Hepatocyte (in vitro differentiated cells): Measurements from ENCODE around the gene RECQL. TPM values are rescaled to one million over a fixed set of nuclear protein-coding genes. Genes with fewer than 3 reads are reported as not detected.

Source experiments
- DNase-seq: peaks from one replicate; pipeline ENCODE4 v3.0.0-alpha.2; 2016; ENCODE audit warnings: low spot score
- H2AFZ ChIP-seq: fragments of 200-600 bp; sonication (generic); 2 replicates; pipeline ENCODE4 v1.6.0; 2016; ENCODE audit warnings: antibody characterized with exemption, mild to moderate bottlenecking
- H3K27ac ChIP-seq: fragments of 200-600 bp; sonication (generic); 2 replicates; pipeline ENCODE4 v1.5.1; 2016; ENCODE audit warnings: mild to moderate bottlenecking
- H3K27me3 ChIP-seq: fragments of 200-600 bp; sonication (generic); 2 replicates; pipeline ENCODE4 v1.6.1; 2016
- H3K36me3 ChIP-seq: fragments of 200-600 bp; sonication (generic); replicated peaks from 2 replicates; pipeline ENCODE4 v1.5.1; 2016; ENCODE audit warnings: low read depth; ENCODE audit not compliant: insufficient read depth
- H3K4me1 ChIP-seq: fragments of 200-600 bp; sonication (generic); 2 replicates; pipeline ENCODE4 v1.5.1; 2016; ENCODE audit warnings: mild to moderate bottlenecking, moderate library complexity; ENCODE audit not compliant: insufficient read depth
- H3K4me2 ChIP-seq: fragments of 200-600 bp; sonication (generic); 2 replicates; pipeline ENCODE4 v1.6.0; 2016
- H3K4me3 ChIP-seq: fragments of 200-600 bp; sonication (generic); 2 replicates; pipeline ENCODE4 v1.5.1; 2016; ENCODE audit warnings: mild to moderate bottlenecking
- H3K79me2 ChIP-seq: fragments of 200-600 bp; sonication (generic); 2 replicates; pipeline ENCODE4 v1.6.0; 2017; ENCODE audit warnings: mild to moderate bottlenecking
- H3K9me2 ChIP-seq: fragments of 200-600 bp; sonication (generic); replicated peaks from 2 replicates; pipeline ENCODE4 v1.6.0; 2017; ENCODE audit warnings: mild to moderate bottlenecking; ENCODE audit not compliant: insufficient read depth
- H3K9me3 ChIP-seq: fragments of 200-600 bp; sonication (generic); 2 replicates; pipeline ENCODE4 v1.5.1; 2016; ENCODE audit warnings: low read depth, mild to moderate bottlenecking
- H4K20me1 ChIP-seq: fragments of 200-600 bp; sonication (generic); 2 replicates; pipeline ENCODE4 v1.6.0; 2016; ENCODE audit warnings: mild to moderate bottlenecking; ENCODE audit not compliant: insufficient read depth, poor library complexity, severe bottlenecking
- EZH2 ChIP-seq: fragments of 200-600 bp; sonication (generic); IDR thresholded peaks from 2 replicates; pipeline ENCODE4 v1.6.1; 2016; ENCODE audit warnings: antibody characterized with exemption, mild to moderate bottlenecking, borderline replicate concordance
- EZH2phosphoT487 ChIP-seq: fragments of 200-600 bp; sonication (generic); IDR thresholded peaks from one replicate; pipeline ENCODE4 v1.6.1; 2018; ENCODE audit warnings: antibody characterized with exemption, mild to moderate bottlenecking, low read depth, moderate library complexity; ENCODE audit not compliant: unreplicated experiment, severe bottlenecking
- WGBS: methylation state at CpG from one replicate; pipeline ENCODE4 v1.1.6; 2016; ENCODE audit warnings: low lambda C conversion rate; ENCODE audit errors: missing lambda C conversion rate; 5-methylcytosine and 5-hydroxymethylcytosine counted together
- polyA plus RNA-seq: library from polyadenylated mRNA; unstranded; fragments of >200 nt; fragmentation: Nextera tagmentation; extraction: Ambion mirVana; gene quantifications from 2 replicates; pipeline ENCODE4 v1.2.1, GENCODE V29; 2016
- total RNA-seq: library from RNA; depleted of rRNA; stranded (reverse); fragments of >200 nt; gene quantifications from 2 replicates; pipeline ENCODE4 v1.2.3, GENCODE V29; 2014
- TF ChIP-seq, protein P1 (sequence below): fragments of 200-600 bp; sonication (generic); IDR thresholded peaks from 2 replicates; pipeline ENCODE4 v1.5.1; 2016; ENCODE audit warnings: antibody characterized with exemption, mild to moderate bottlenecking; ENCODE audit not compliant: poor library complexity

RECQL gene
- total and polyA plus RNA-seq, 2 experiments from 2014 or later, result 15.5 to 40.6 TPM

DNA sequence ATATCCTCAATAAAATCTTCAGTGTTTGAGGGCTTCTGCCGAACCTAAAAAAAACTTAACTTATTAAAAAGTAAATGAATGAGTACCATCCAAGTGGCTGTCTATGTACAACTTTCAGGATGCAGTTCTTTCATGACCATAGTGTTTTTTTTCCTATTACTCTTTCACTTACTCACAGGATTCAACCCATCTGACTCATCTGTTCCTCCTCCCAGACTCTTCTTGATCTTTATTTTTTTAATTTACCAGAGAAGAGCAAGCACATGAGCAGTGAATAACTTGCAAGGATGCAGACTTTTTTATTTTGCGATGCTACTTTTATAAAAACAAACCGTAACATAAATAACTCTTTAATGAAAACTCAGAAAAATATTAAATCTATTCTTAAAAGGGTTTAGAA is 24.5 kb downstream of the RECQL start:
- Histone ChIP-seq H3K79me2 (no peaks in the 10 kb centered on the region), H3K4me2 (no peak overlapping the region), H3K27ac (no peak overlapping the region), H3K36me3 (no peaks in the 10 kb centered on the region), H4K20me1 (no peaks in the 10 kb centered on the region), H3K9me3 (no peaks in the 10 kb centered on the region), H2AFZ (no peak overlapping the region), H3K27me3 (no peaks in the 10 kb centered on the region), H3K9me2 (no peaks in the 10 kb centered on the region), H3K4me3 (no peak overlapping the region), H3K4me1 (no peaks in the 10 kb centered on the region)
- no peak for DNase-seq
- TF ChIP-seq, protein P1, sequence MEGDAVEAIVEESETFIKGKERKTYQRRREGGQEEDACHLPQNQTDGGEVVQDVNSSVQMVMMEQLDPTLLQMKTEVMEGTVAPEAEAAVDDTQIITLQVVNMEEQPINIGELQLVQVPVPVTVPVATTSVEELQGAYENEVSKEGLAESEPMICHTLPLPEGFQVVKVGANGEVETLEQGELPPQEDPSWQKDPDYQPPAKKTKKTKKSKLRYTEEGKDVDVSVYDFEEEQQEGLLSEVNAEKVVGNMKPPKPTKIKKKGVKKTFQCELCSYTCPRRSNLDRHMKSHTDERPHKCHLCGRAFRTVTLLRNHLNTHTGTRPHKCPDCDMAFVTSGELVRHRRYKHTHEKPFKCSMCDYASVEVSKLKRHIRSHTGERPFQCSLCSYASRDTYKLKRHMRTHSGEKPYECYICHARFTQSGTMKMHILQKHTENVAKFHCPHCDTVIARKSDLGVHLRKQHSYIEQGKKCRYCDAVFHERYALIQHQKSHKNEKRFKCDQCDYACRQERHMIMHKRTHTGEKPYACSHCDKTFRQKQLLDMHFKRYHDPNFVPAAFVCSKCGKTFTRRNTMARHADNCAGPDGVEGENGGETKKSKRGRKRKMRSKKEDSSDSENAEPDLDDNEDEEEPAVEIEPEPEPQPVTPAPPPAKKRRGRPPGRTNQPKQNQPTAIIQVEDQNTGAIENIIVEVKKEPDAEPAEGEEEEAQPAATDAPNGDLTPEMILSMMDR, result no peak
- no peak for TF ChIP-seq EZH2phosphoT487
- no peak for TF ChIP-seq EZH2
- 95% methylated on average over 3 of the region's 3 CpGs for WGBS

DNA sequence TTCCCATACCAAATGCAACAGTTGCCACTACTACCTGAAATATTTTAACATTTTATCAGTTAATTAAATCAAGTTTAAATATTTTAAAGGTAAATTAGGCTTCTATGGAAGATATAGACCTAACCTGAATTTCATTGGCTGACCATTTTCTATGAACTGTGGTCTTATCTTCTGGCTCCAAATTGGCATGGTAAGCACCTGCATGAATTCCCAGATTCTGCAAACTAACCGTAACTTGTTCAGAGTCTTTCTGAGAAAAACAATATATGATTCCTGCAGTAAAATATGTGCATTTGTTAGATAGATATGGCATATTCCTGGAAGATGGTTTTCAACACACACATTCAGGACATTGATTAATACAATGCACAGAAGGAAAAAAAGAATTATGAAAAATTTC is 25.9 kb downstream of the RECQL start:
- H3K79me2 ChIP-seq, result no peaks in the 10 kb centered on the region
- H3K4me2 ChIP-seq, result no peak overlapping the region
- no peak overlapping the region for H3K27ac ChIP-seq
- H3K4me1 ChIP-seq, result no peaks in the 10 kb centered on the region
- H3K36me3 ChIP-seq, result no peaks in the 10 kb centered on the region
- no peaks in the 10 kb centered on the region for H4K20me1 ChIP-seq
- DNase-seq, result no peak
- TF ChIP-seq EZH2 (no peak), EZH2phosphoT487 (no peak)
- TF ChIP-seq, protein P1, result no peak
- H3K27me3 ChIP-seq, result no peaks in the 10 kb centered on the region
- WGBS, result 97% methylated on average over 1 of the region's 1 CpG
- H2AFZ ChIP-seq, result no peak overlapping the region
- H3K9me2 ChIP-seq, result no peaks in the 10 kb centered on the region
- H3K9me3 ChIP-seq, result no peaks in the 10 kb centered on the region
- H3K4me3 ChIP-seq, result no peak overlapping the region

DNA sequence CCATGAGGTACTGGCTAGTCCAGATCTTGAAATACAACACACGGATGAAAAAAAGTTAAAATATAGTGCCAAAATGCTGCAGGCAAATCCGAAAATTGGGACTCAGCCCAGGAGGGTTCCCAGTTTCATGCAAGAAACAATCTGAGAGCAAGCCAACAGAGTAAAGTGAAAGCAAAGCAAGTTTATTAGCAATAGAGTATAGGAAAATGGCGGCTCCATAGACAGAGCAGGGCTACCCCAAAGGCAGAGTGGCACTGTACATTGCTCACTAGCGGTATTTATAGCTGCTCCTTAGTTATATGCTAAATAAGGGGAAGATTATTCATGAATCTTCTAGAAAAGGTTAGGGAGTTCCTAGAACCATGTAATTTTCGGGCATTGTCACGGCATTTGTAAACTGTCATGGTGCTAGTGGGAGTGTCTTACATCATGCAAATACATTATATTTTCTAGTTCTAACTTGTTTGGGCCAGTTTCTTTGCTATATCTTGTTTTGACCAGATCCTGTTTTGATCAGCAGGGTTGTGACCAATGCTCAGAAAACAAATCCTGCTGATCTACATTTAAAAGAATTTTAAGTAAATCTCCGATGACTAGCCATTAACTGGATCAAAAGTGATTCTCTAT is 29.1 kb downstream of the RECQL start:
- no peaks in the 10 kb centered on the region for H3K36me3 ChIP-seq

More for the DNA sequence above, 29.1 kb downstream of the RECQL start:
- Histone ChIP-seq H3K9me3 (no peaks in the 10 kb centered on the region), H3K9me2 (no peaks in the 10 kb centered on the region), H3K79me2 (no peaks in the 10 kb centered on the region), H3K4me1 (no peaks in the 10 kb centered on the region), H3K4me2 (no peak overlapping the region), H3K27ac (no peak overlapping the region), H2AFZ (no peak overlapping the region), H3K27me3 (no peaks in the 10 kb centered on the region), H3K4me3 (no peak overlapping the region), H4K20me1 (no peaks in the 10 kb centered on the region)
- TF ChIP-seq EZH2phosphoT487 (no peak), EZH2 (no peak)
- TF ChIP-seq, protein P1, result no peak
- no peak for DNase-seq
- WGBS, result 96% methylated on average over 7 of the region's 7 CpGs
